ENCODE results near the gene UBR2.

Gene UBR2

GRCh38 chr6:42627044-42627443, 63.2 kb downstream of the UBR2 start:
- Histone ChIP-seq H4K8ac (ENCODE audit: low read depth, low read length) (no peak overlapping the region), H3K4ac (ENCODE audit: low read length) (no peak overlapping the region), H2AK5ac (ENCODE audit: low read depth, low read length) (no peak overlapping the region), H3K9ac (ENCODE audit: low read depth, low read length, poor library complexity) (no peak overlapping the region), H3K4me1 (ENCODE audit: control insufficient read depth in 2 of 2, insufficient read depth in 1 of 2, low read depth in 1 of 2, low read length in 2 of 2) (no peaks in the 10 kb centered on the region), H3K27me3 (ENCODE audit: control insufficient read depth in 3 of 3, insufficient read depth in 3 of 3, low read depth in 1 of 3, low read length in 3 of 3) (no peaks in the 10 kb centered on the region), H3K79me1 (ENCODE audit: low read depth, low read length) (no peaks in the 10 kb centered on the region), H2AFZ (ENCODE audit: low read length) (no peak overlapping the region), H3K23ac (ENCODE audit: low read depth, low read length, poor library complexity) (no peak overlapping the region), H3K18ac (ENCODE audit: low read length) (no peak overlapping the region), H3K4me2 (ENCODE audit: insufficient read depth, low read length, poor library complexity, severe bottlenecking) (no peak overlapping the region), H2BK5ac (ENCODE audit: low read length) (no peak overlapping the region), H4K91ac (ENCODE audit: low read depth, low read length, poor library complexity) (no peak overlapping the region), H2BK120ac (ENCODE audit: low read depth, low read length) (no peak overlapping the region), H2BK12ac (ENCODE audit: low read length) (no peak overlapping the region), H3K14ac (ENCODE audit: low read length) (no peak overlapping the region), H2BK15ac (ENCODE audit: low read length) (no peak overlapping the region), H3K36me3 (replicated peaks in 1 of 2; ENCODE audit: control insufficient read depth in 2 of 2, insufficient read depth in 2 of 2, low read length in 2 of 2) (peaks cover 0 to 38% of the 10 kb centered on the region in 2 donors), H3K9me3 (replicated peaks in 1 of 2; ENCODE audit: control insufficient read depth in 2 of 2, insufficient read depth in 1 of 2, low read depth in 1 of 2, low read length in 2 of 2) (no peaks in the 10 kb centered on the region), H3K27ac (replicated peaks; ENCODE audit: low read length) (no peak overlapping the region), H3K4me3 (ENCODE audit: low read length in 2 of 2) (no peak overlapping the region)
- WGBS, 2 donors (ENCODE audit: extremely low coverage in 2 of 2, insufficient read length in 2 of 2, insufficient replicate concordance in 1 of 2), result no CpG with 5 or more reads among the region's 1 CpG
- DNase-seq (ENCODE audit: low spot score), result no peak

- no CpG with 5 or more reads among the region's 1 CpG for WGBS, 2 donors (ENCODE audit: extremely low coverage in 2 of 2, insufficient read length in 2 of 2, insufficient replicate concordance in 1 of 2)
- no peaks in the 10 kb centered on the region for H3K27me3 ChIP-seq (ENCODE audit: control insufficient read depth in 3 of 3, insufficient read depth in 3 of 3, low read depth in 1 of 3, low read length in 3 of 3)
- no peak overlapping the region for H3K4me2 ChIP-seq (ENCODE audit: insufficient read depth, low read length, poor library complexity, severe bottlenecking)
- H2BK15ac ChIP-seq (ENCODE audit: low read length), result no peak overlapping the region
- H3K79me1 ChIP-seq (ENCODE audit: low read depth, low read length), result no peaks in the 10 kb centered on the region
- no peak overlapping the region for H3K27ac ChIP-seq (replicated peaks; ENCODE audit: low read length)
- DNase-seq (ENCODE audit: low spot score), result no peak
- H4K8ac ChIP-seq (ENCODE audit: low read depth, low read length), result no peak overlapping the region
- no peak overlapping the region for H3K4ac ChIP-seq (ENCODE audit: low read length)
- H2AFZ ChIP-seq (ENCODE audit: low read length), result no peak overlapping the region
- H3K18ac ChIP-seq (ENCODE audit: low read length), result no peak overlapping the region
- no peak overlapping the region for H2BK12ac ChIP-seq (ENCODE audit: low read length)
- H3K14ac ChIP-seq (ENCODE audit: low read length), result no peak overlapping the region
- no peaks in the 10 kb centered on the region for H3K4me1 ChIP-seq (ENCODE audit: control insufficient read depth in 2 of 2, insufficient read depth in 1 of 2, low read depth in 1 of 2, low read length in 2 of 2)
- no peak overlapping the region for H3K4me3 ChIP-seq (ENCODE audit: low read length in 2 of 2)
- no peak overlapping the region for H3K23ac ChIP-seq (ENCODE audit: low read depth, low read length, poor library complexity)
- no peaks in the 10 kb centered on the region for H3K9me3 ChIP-seq (replicated peaks in 1 of 2; ENCODE audit: control insufficient read depth in 2 of 2, insufficient read depth in 1 of 2, low read depth in 1 of 2, low read length in 2 of 2)
- H4K91ac ChIP-seq (ENCODE audit: low read depth, low read length, poor library complexity), result no peak overlapping the region
- H2BK5ac ChIP-seq (ENCODE audit: low read length), result no peak overlapping the region
- H3K36me3 ChIP-seq (replicated peaks in 1 of 2; ENCODE audit: control insufficient read depth in 2 of 2, insufficient read depth in 2 of 2, low read length in 2 of 2), result peaks cover 0 to 44% of the 10 kb centered on the region in 2 donors
- H3K9ac ChIP-seq (ENCODE audit: low read depth, low read length, poor library complexity), result no peak overlapping the region
- H2BK120ac ChIP-seq (ENCODE audit: low read depth, low read length), result no peak overlapping the region
- no peak overlapping the region for H2AK5ac ChIP-seq (ENCODE audit: low read depth, low read length)
Measured at GRCh38 chr6:42627674-42628073, 63.8 kb downstream of the UBR2 start.

GRCh38 chr6:42628604-42629003, 64.8 kb downstream of the UBR2 start:
- WGBS, 2 donors (ENCODE audit: extremely low coverage in 2 of 2, insufficient read length in 2 of 2, insufficient replicate concordance in 1 of 2), result no CpG with 5 or more reads among the region's 2 CpGs
- H3K36me3 ChIP-seq (replicated peaks in 1 of 2; ENCODE audit: control insufficient read depth in 2 of 2, insufficient read depth in 2 of 2, low read length in 2 of 2), result peaks cover 3 to 53% of the 10 kb centered on the region in 2 donors

GRCh38 chr6:42629845-42630244, 66.0 kb downstream of the UBR2 start:
- Histone ChIP-seq H2BK5ac (ENCODE audit: low read length) (no peak overlapping the region), H3K4me1 (ENCODE audit: control insufficient read depth in 2 of 2, insufficient read depth in 1 of 2, low read depth in 1 of 2, low read length in 2 of 2) (no peaks in the 10 kb centered on the region), H2BK120ac (ENCODE audit: low read depth, low read length) (no peak overlapping the region), H3K18ac (ENCODE audit: low read length) (no peak overlapping the region), H2BK12ac (ENCODE audit: low read length) (no peak overlapping the region), H3K9ac (ENCODE audit: low read depth, low read length, poor library complexity) (no peak overlapping the region), H2AK5ac (ENCODE audit: low read depth, low read length) (no peak overlapping the region), H3K27me3 (ENCODE audit: control insufficient read depth in 3 of 3, insufficient read depth in 3 of 3, low read depth in 1 of 3, low read length in 3 of 3) (no peaks in the 10 kb centered on the region), H4K91ac (ENCODE audit: low read depth, low read length, poor library complexity) (no peak overlapping the region), H4K8ac (ENCODE audit: low read depth, low read length) (no peak overlapping the region), H3K36me3 (replicated peaks in 1 of 2; ENCODE audit: control insufficient read depth in 2 of 2, insufficient read depth in 2 of 2, low read length in 2 of 2) (peaks cover 3 to 58% of the 10 kb centered on the region in 2 donors), H2AFZ (ENCODE audit: low read length) (no peak overlapping the region), H3K9me3 (replicated peaks in 1 of 2; ENCODE audit: control insufficient read depth in 2 of 2, insufficient read depth in 1 of 2, low read depth in 1 of 2, low read length in 2 of 2) (no peaks in the 10 kb centered on the region), H3K79me1 (ENCODE audit: low read depth, low read length) (no peaks in the 10 kb centered on the region), H3K4me2 (ENCODE audit: insufficient read depth, low read length, poor library complexity, severe bottlenecking) (no peak overlapping the region), H3K23ac (ENCODE audit: low read depth, low read length, poor library complexity) (no peak overlapping the region), H3K27ac (replicated peaks; ENCODE audit: low read length) (no peak overlapping the region), H3K14ac (ENCODE audit: low read length) (no peak overlapping the region), H2BK15ac (ENCODE audit: low read length) (no peak overlapping the region), H3K4me3 (ENCODE audit: low read length in 2 of 2) (no peak overlapping the region), H3K4ac (ENCODE audit: low read length) (no peak overlapping the region)
- WGBS, 2 donors (ENCODE audit: extremely low coverage in 2 of 2, insufficient read length in 2 of 2, insufficient replicate concordance in 1 of 2), result no CpG with 5 or more reads among the region's 5 CpGs
- no peak for DNase-seq (ENCODE audit: low spot score)

More at GRCh38 chr6:42628604-42629003, 64.8 kb downstream of the UBR2 start:
- Histone ChIP-seq H4K8ac (ENCODE audit: low read depth, low read length) (no peak overlapping the region), H3K4me3 (ENCODE audit: low read length in 2 of 2) (no peak overlapping the region), H3K9ac (ENCODE audit: low read depth, low read length, poor library complexity) (no peak overlapping the region), H3K4me2 (ENCODE audit: insufficient read depth, low read length, poor library complexity, severe bottlenecking) (no peak overlapping the region), H2AFZ (ENCODE audit: low read length) (no peak overlapping the region), H2BK120ac (ENCODE audit: low read depth, low read length) (no peak overlapping the region), H3K27me3 (ENCODE audit: control insufficient read depth in 3 of 3, insufficient read depth in 3 of 3, low read depth in 1 of 3, low read length in 3 of 3) (no peaks in the 10 kb centered on the region), H2BK12ac (ENCODE audit: low read length) (no peak overlapping the region), H2BK15ac (ENCODE audit: low read length) (no peak overlapping the region), H2BK5ac (ENCODE audit: low read length) (no peak overlapping the region), H3K4me1 (ENCODE audit: control insufficient read depth in 2 of 2, insufficient read depth in 1 of 2, low read depth in 1 of 2, low read length in 2 of 2) (no peaks in the 10 kb centered on the region), H3K4ac (ENCODE audit: low read length) (no peak overlapping the region), H3K79me1 (ENCODE audit: low read depth, low read length) (no peaks in the 10 kb centered on the region), H2AK5ac (ENCODE audit: low read depth, low read length) (no peak overlapping the region), H3K14ac (ENCODE audit: low read length) (no peak overlapping the region), H3K23ac (ENCODE audit: low read depth, low read length, poor library complexity) (no peak overlapping the region), H4K91ac (ENCODE audit: low read depth, low read length, poor library complexity) (no peak overlapping the region), H3K9me3 (replicated peaks in 1 of 2; ENCODE audit: control insufficient read depth in 2 of 2, insufficient read depth in 1 of 2, low read depth in 1 of 2, low read length in 2 of 2) (no peaks in the 10 kb centered on the region), H3K27ac (replicated peaks; ENCODE audit: low read length) (no peak overlapping the region), H3K18ac (ENCODE audit: low read length) (no peak overlapping the region)
- no peak for DNase-seq (ENCODE audit: low spot score)

Measured in neuronal stem cell (in vitro differentiated cells).